NOMO-1 (cell line): ENCODE measurements around the gene LAPTM5.

Experiments used
- DNase-seq, 2 experiments: peaks; one replicate each; lab custom pipeline; 2025; ENCODE audit not compliant: unreplicated experiment in 2 of 2; lab: John Stamatoyannopoulos, UW

Gene LAPTM5

DNA sequence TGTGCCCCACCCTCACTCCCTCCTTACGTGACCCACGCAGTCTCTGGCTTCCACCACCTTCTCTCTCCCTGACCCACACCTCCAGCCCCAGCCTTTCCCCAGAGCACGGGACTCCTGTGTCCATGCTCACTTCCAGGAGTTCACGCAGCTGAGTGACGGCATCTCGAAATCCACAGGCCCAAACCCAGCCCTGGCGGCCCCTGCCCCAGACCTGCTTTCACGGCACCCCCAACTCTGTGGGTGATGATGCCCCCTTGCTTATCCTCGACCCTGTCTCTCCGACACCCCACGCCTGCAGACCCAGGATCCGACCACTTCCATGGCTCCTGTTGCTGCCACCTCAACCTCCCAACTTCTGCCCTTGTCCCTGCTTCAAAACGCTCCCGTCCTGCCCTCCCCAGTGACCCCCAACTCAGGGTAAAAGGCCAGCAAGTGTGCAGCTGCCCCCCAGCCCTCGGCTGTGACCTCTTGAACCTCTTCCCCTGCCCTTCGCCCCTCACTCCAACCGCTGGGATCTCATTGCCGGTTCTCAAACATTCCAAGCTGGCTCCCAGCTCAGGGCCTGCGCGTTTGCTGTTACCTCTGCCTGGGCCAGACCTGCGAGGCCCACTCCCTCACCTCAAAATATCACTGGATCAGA is 30.4 kb upstream of the LAPTM5 start:
- no peak for DNase-seq

- no peak for DNase-seq
Observed at GRCh38 chr1:30787266-30787665, 29.7 kb upstream of the LAPTM5 start.

DNA sequence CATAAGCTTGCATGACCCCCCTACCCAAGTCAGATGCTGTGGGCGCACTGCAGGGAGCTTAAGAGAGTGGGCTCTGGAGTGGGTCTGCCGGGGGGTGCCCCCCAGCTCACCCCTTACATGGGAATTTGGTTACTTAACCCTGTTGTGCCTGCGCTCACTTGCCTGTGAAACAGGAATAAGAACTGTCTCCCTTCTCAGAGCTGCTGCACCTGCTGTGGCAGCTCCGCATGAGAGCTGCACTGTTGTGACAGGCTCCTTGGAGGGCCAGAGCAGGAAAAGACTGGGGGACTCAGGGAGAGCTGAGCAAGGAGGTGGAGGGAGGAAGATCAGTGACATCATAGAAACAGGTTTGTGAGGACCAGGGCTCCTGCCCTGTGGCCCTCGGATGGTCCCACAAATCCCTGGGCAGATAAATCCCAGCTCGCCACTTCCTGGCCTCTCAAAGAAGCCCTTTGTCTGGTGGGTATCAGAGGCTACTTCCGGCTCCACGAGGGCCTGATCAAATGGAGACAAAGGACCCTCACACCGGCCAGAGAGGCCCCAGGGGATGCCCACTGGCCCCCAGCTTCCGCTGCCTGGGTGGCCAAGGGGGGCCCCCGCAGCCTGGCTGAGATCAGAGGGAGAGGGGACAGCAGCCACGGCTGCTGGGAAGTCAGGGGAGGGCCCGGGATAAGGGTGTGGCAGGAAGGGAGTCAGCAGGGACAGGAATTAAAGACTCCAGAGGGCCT is 28.9 kb upstream of the LAPTM5 start:
- DNase-seq: no peak

- DNase-seq: no peak
Observed at GRCh38 chr1:30785714-30786113, 28.1 kb upstream of the LAPTM5 start.

DNA sequence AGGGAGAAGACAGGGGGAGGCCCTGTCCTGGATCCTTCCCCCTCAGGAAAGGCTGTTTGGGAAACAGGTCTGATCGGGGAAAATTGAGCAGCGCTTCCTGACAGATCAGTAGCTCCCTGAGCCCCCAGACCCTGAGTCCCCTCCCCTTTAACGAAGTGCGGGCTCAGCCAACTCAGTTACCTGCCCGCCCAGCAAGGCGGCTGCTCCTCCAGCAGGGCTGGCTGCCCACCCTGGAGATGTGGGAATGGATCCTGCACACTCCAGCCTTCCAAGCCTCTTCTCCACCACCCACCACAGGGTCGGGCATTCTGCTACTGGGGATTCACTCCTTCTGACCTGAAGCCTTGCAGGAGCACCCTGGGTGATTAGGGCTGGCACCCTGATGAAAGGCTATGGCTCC is 27.6 kb upstream of the LAPTM5 start:
- no peak for DNase-seq

DNA sequence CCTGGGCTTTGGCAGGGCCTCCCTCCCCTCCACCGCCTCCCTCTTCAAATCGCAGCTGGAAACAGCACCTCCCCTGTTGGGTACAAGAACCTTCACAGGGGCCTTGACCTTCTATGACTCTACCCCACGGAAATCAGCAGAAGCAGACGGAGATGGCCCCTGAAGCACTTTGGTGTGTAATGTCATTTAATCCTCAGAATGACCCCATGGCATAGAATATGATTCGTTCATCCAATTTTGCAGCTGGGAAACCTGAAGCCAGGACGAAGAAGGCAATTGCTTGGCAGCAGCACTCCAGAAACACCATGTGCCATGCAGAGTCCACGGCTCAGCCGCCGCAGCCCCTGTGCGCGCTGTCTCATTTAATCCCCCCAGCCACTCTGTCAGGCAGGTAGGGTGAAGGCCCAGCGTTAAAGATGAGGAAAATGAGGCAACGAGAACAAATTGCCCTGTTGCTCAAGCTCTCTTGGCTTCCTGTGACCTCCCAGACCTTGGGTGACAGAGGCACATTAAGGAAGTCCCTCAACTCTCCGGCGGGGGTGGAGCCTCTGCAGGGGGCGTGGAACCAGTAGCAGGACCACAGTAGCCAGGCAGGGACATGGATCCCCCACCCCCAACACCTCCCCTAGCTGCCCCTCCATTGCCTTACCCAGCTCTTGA is 25.8 kb upstream of the LAPTM5 start:
- DNase-seq: peak; percentile 70 to 83

- peak; percentile 56 to 66 for DNase-seq
Observed at GRCh38 chr1:30782361-30783255, 25.0 kb upstream of the LAPTM5 start.

GRCh38 chr1:30781906-30782305 is 24.3 kb upstream of the LAPTM5 start:
- DNase-seq: no peak

GRCh38 chr1:30780409-30780808 is 22.8 kb upstream of the LAPTM5 start:
- peak in 1 of 2 experiments; percentile 23 for DNase-seq

DNA sequence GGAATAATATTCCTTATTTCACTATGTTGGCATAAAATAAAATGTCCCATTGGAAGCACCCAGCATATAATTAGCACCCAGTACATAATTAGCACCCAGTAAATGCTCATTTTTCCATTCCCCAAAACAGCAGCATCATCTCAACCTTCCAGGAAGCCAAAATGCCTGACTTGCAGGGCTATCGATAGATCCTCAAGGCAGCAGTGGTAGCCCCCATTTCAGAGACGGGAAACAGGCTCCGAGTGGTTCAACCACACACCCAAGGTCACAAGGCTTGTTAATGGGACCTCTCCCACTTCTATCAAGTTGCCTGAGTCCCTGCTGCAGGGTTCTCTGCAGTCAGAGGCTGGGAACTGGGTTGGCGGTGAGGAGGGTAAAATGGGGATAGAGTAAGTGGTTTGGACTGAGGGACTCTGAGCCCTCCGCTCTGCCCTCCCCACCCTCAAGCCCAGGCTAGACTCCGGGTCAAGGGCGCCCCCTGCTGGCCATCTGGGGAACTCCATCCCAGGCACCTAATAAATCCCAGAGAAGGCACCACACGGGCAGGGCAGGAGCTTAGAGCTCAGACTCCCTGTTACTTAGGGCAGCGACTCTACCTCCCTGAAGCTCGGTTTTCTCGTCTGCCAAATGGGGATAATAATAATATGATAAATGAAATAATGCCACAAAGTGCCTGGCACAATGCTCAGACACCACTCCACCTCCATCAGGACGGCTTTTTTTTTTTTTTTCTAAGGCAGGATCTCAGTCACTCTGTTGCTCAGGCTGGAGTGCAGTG is 21.9 kb upstream of the LAPTM5 start:
- peak; percentile 76 to 79 for DNase-seq

GRCh38 chr1:30778979-30779293 is 21.4 kb upstream of the LAPTM5 start:
- no peak for DNase-seq

DNA sequence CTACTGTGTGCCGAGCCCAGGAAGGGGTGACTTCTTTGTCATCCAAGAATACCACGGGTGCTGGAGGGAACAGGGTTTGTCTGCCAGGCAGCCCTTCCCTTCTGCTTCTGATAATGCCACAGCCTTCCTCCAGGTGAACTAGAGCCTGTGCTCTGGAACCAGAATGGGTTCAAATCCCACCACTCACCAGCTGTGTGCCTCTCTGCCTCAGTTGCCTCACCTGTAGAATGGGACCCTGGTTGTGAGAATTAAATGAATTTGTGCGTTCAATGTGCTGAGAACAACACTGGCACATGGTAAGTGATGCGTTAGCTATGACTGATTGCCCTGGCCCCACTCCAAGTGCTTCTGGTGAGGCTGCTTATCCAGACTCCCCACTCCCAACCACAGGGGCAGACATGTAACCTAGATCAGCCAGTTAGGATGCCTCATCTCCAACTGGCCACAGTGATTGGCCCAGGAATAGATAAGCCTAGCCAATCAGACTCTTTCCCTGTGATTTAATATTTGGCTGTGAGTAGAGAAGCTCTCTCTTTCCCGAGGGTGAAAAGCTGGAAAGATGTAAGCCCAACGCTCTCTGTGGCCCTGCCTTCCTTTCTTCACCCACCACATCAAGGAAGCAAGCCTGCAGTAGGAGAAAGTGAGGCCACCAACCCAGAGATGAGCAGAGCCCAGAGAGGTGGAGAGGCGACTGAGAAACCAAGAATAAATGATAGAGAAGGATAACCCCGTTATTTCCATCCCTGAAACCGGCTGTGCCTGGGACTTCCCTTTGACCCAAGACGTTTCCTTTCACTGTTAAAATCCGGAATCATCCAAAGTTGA is 20.8 kb upstream of the LAPTM5 start:
- no peak for DNase-seq

GRCh38 chr1:30777904-30778153 is 20.3 kb upstream of the LAPTM5 start:
- no peak for DNase-seq

GRCh38 chr1:30777060-30777903 is 19.7 kb upstream of the LAPTM5 start:
- DNase-seq: no peak

DNA sequence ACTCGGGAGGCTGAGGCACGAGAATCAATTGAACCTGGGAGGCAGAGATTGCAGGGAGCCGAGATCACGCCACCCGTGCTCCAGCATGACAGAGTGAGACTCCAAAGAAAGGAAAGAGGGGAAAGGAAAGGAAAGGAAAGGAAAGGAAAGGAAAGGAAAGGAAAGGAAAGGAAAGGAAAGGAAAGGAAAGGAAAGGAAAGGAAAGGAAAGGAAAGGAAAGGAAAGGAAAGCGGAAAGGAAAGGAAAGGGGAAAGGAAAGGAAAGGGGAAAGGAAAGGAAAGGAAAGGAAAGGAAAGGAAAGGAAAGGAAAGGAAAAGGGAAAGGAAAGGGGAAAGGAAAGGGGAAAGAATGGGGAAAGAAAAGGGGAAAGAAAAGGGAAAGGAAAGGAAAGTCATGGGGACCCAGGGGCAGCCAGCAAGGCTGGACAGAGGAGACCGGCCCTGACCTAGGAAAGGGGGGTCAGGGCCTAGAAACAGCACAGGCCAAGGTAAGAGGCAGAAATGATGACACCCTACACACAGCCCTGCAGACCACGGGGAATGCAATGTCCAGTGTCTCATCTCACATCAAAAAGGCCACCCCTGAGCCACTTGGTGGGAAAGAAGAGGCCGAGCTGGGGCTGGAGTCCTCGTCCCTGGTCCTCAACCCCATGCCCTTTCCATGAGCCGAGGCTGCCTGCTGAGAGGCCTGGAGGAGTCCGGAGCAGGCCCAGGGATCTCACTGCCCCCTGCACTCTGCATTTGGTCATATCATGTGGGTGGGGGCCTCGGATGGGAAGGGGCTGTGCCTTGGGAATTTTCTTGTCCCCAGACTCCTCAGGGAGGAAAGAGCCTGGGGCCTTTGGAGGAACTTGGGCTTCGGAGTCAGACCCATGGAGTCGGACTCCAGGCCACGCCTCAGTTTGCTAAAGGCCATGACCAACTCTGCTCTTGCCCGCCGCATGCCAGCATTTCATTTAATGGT is 18.8 kb upstream of the LAPTM5 start:
- no peak for DNase-seq

DNA sequence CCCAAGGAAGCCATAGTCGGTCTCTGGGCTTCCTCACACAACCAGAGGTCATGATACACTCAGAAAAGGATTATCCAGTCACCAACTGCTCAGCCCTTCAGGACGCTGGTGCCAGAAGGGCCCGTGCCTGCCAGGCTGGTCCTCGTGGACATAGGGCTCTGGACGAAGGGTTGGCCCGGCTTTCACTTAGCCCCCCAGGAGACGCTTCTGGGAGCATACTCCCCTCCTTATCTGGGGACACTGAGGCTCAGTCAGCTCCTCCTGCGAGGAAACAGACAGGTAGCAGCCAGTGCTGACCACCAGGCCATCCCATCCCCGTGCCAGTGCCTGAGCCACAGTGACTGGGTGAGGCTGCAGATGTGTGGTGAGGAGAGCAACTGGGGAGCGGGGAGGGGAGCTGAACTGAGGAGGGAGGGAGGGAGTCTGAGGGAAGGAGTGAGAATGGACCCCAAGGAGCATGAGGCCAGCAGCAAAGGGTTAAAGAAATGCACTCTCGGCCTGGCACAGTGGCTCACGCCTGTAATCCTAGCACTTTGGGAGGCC is 17.9 kb upstream of the LAPTM5 start:
- DNase-seq: no peak

DNA sequence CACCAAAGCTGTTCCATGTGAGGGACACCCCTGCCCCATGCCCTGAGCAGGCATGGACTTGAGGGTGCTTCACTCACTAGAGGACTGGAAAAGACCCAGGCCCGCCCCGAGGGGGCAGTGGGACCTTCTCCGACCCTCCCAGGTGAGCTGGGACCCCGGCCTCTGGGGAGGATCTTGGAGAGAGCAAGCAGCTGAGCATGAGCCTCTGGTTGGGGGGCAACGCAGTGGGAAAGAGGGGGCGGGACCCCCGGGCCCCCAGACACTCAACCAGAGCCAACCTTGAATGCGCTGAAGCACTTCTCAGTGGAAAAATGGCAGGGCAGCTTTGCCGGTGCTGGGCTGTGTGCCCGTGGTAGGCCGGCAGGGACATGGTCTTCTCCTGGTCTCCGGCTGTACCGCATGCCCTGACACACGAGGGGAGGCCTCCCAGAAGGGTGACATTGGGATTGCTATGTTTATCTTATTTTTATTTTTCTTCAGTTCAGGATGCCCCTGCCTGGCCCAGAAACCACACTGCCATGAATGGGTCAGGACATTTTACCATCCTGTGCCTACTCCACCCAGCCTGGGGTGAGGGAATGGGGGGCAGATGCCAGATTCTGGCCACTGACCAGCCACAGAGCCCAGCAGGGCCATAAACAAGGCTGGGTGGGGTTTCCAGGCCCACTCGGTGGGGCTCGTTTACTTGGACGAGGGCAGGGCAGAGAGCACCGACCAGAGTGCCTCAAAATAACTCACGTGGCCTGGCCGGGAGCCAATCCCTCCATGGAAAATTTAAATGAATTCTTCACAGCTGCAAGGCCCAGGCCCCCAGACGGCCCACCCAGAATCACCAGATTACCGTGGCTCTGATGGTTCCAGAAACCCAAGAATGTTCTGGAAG is 17.2 kb upstream of the LAPTM5 start:
- no peak for DNase-seq
